ENCODE results near the gene ZNF700.
"Not testable (repeated sequence)": the region's sequence is repeated elsewhere in the genome, so short reads cannot be mapped to it uniquely, and the experiment has no call there.

The ZNF700 gene

GRCh38 chr19:11924886-11925650 is at the start of gene ZNF700:
Gene ZNF700, plus strand, starts transcription at chr19:11925107. Its CDS starts 104 bp downstream, at chr19:11925211.
- DNase-seq (ENCODE audit: low read depth), result peak; percentile 67
- TF ChIP-seq CTCF (conservative IDR thresholded peaks at IDR 0.05; ENCODE audit: low read depth, low read length), result no peak
- peak within 1 kb of the TSS; percentile 91 for H3K4me3 ChIP-seq (ENCODE audit: low read length)

- not testable (repeated sequence) for DNase-seq (ENCODE audit: low read depth); H3K4me3 ChIP-seq (ENCODE audit: low read length)
These were observed 45.1 kb upstream of the ZNF700 start for GRCh38 chr19:11879687-11880266.

GRCh38 chr19:11880598-11880997 is 44.3 kb upstream of the ZNF700 start:
- no peak for TF ChIP-seq CTCF (conservative IDR thresholded peaks at IDR 0.05; ENCODE audit: low read depth, low read length)
- DNase-seq (ENCODE audit: low read depth), result no peak
- no peak overlapping the region for H3K4me3 ChIP-seq (ENCODE audit: low read length)

DNA sequence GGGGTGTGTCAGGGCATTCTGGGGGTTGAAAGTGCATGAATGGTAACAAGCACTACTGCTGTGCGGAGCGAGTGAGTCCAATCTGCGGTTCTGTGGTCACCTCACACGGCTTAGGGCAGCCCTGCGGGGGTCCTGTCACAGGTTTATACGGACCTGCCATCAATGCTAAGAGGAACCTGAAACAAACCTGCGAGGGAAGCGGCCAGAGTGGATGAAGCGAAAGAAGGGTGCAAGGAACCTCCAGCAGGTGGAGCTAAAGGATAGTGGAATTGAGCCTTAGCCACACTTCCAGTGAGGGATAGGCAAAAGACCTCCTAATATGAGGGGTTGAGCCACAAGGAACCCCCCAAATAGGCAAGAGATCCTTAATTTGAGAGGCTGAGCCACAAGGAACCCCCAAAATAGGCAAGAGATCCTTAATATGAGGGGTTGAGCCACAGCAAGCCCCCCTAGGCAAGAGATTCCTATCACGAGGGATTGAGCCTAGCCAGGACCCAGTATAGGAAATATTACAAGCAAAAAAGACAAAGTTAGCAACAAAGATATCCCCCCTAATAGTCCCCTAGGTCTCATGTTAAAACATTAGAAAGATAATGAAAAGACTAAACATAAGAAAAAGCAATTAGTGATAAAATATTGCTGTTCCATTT is 43.6 kb upstream of the ZNF700 start:
- no peak for DNase-seq (ENCODE audit: low read depth)
- no peak overlapping the region for H3K4me3 ChIP-seq (ENCODE audit: low read length)
- TF ChIP-seq CTCF (conservative IDR thresholded peaks at IDR 0.05; ENCODE audit: low read depth, low read length), result peak; percentile 74

GRCh38 chr19:11882606-11883005 is 42.3 kb upstream of the ZNF700 start:
- no peak for TF ChIP-seq CTCF (conservative IDR thresholded peaks at IDR 0.05; ENCODE audit: low read depth, low read length)
- DNase-seq (ENCODE audit: low read depth), result no peak
- H3K4me3 ChIP-seq (ENCODE audit: low read length), result no peak overlapping the region

- peak overlapping the region; percentile 86 for H3K4me3 ChIP-seq (ENCODE audit: low read length)
- no peak for TF ChIP-seq CTCF (conservative IDR thresholded peaks at IDR 0.05; ENCODE audit: low read depth, low read length)
- no peak for DNase-seq (ENCODE audit: low read depth)
These were observed 37.7 kb upstream of the ZNF700 start for GRCh38 chr19:11887234-11887610.

GRCh38 chr19:11887611-11888531 is 37.0 kb upstream of the ZNF700 start, which contains the start of gene ZNF69:
Gene ZNF69, plus strand, starts transcription at chr19:11887782. Its CDS starts 142 bp downstream, at chr19:11887924.
- peak; percentile 12 for TF ChIP-seq CTCF (conservative IDR thresholded peaks at IDR 0.05; ENCODE audit: low read depth, low read length)
- DNase-seq (ENCODE audit: low read depth), result peak; percentile 28
- H3K4me3 ChIP-seq (ENCODE audit: low read length), result peak within 1 kb of the TSS; percentile 86

- not testable (repeated sequence) for H3K4me3 ChIP-seq (ENCODE audit: low read length); DNase-seq (ENCODE audit: low read depth)
These were observed 35.0 kb upstream of the ZNF700 start for GRCh38 chr19:11889901-11890300.

Measured in retinal pigment epithelial cell (primary cell).